Right cardiac atrium (tissue), 5 donors: ENCODE data around the gene CRACDL. TPM values are rescaled to one million over a fixed set of nuclear protein-coding genes. Genes with fewer than 3 reads are reported as not detected.

Experiments used
- ATAC-seq, 2 donors: fragments of 200-7000 bp; cut with Tn5 transposase; one replicate each; pipeline versions ENCODE4 v1.8.0 to v1.9.1; 2020; ENCODE audit warnings: moderate library complexity in 2 of 2, mild to moderate bottlenecking in 1 of 2
- DNase-seq, 3 donors: peaks; one replicate each; pipeline ENCODE4 v3.0.0-alpha.2; 2020
- H3K27ac ChIP-seq: one replicate; pipeline ENCODE4 v1.5.1; 2013; ENCODE audit warnings: mild to moderate bottlenecking, low read length, control low read depth, moderate library complexity
- H3K27me3 ChIP-seq: one replicate; pipeline ENCODE4 v1.6.1; 2013; ENCODE audit not compliant: control insufficient read depth, insufficient read depth
- H3K4me1 ChIP-seq: one replicate; pipeline ENCODE4 v1.6.1; 2013; ENCODE audit warnings: low read length; ENCODE audit not compliant: control insufficient read depth, insufficient read depth
- H3K4me3 ChIP-seq: one replicate; pipeline ENCODE4 v1.5.1; 2013; ENCODE audit warnings: low read length, control low read depth
- H3K9me3 ChIP-seq: one replicate; pipeline ENCODE4 v1.6.1; 2013; ENCODE audit warnings: low read length; ENCODE audit not compliant: control insufficient read depth
- WGBS: extraction: QIAGEN DNeasy Blood & Tissue Kit; methylation state at CpG from one replicate; pipeline ENCODE4 v1.1.7; 2013; 5-methylcytosine and 5-hydroxymethylcytosine counted together
- intact Hi-C, 4 donors: fragments of 100-400 bp; cut with DNase I; formaldehyde crosslinking; loops; one replicate each; pipeline versions ENCODE4 v1.11.0 to v1.14.0; 2022 to 2023
- polyA plus RNA-seq: library from polyadenylated mRNA; stranded (reverse); fragments of 200-250 nt; gene quantifications from one replicate; pipeline ENCODE4 v1.2.3, GENCODE V29; 2013
- total RNA-seq, 4 donors: library from RNA; stranded (reverse); fragmentation: NEBNext Ultra II Directional; extraction: Animal tissue kit (Norgen Biotek cat#: 25700); gene quantifications; one replicate each; pipeline ENCODE4 v1.2.1, GENCODE V29; 2021
- donor health status: healthy with polysubstance abuse.
- donor health status: DM: no; HTN: yes; CAD: no.
- donor health status: DM: no; HTN: no; CAD: no.
- donor health status: DM: no; HTN: yes; CAD: no; lungs with severe emphysema.
- donor health status: DM: yes; HTN: yes; CAD: no.

Gene CRACDL
- total and polyA plus RNA-seq, 5 donors = 2.7 to 5.7 (median 4.9) TPM

DNA sequence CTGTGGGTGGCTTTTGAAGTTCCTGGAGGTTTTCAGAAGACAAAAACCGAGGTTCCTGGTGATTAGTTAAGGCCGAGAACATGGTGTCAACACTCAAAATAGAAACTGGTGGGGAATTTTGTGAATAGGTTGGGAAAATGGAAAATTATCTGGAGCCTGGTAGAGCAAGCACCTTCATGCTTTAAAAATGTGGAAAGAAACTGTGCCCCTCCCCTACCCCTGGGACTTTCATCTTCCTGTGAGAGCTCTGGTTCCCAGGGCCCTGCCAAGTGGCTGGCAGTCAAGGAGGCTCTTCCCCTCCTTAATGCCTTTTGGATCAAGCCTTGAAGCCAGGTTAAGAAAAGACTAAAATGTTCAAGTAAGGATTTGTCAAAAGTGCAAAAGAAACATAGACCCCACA, 1.9 kb upstream of the CRACDL start:
- 68% methylated on average over 2 of the region's 2 CpGs for WGBS
- no peak for DNase-seq
- Histone ChIP-seq H3K4me3 (no peak overlapping the region), H3K27me3 (no peaks in the 10 kb centered on the region), H3K9me3 (no peaks in the 10 kb centered on the region), H3K27ac (no peak overlapping the region), H3K4me1 (no peaks in the 10 kb centered on the region)
- ATAC-seq = no peak
- intact Hi-C loops = no loop called here

DNA sequence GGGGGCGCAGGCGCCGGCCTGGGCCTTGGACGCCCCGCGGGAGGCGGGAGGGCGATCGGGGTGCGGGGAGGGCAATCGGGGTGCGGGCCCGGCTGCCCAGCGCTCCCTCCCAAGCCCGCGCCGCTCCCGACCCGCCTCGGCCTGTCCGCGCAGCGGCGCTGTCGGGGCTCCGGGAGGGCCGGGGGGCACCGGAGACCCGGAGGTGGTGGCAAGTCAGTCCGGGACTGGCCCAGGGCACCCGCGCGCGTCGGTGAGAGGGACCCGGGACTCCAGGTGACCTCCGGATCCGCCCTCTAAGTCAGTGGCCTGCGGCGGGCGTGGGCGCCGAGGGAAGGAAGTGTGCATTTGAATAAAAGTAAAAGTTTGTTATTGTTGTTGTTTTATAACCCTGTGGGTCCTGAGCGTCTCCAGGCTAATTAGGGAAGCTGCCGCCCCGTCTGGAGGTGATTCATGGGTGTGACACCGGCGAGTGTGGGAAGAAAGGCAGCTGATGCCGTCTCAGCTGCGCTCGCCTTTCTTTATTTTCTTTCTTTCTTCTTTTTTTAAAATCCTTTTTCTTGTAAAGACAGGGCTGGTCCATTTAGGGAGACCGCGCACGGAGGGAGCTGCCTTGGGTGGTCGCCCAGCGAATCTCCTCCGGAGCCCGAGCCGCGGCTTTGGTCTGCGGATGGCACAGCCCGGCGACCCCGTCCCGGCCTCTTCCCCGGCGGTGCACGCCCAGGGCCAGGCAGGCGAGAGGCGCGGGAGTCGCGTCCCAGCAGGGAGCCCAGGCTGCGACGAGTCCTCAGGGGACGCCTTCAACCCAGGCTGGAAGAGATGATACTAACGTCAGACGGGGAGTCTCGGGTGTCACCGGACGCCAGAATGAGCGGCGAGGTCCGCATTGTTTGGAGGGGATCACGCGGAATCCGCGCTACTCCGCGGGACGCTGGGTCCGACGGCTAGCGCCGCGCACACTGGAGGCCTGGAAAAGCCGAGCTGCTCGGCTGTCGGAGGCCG, 627 bp upstream of the CRACDL start:
- 4% methylated on average over 100 of the region's 100 CpGs for WGBS
- no peaks in the 10 kb centered on the region for H3K9me3 ChIP-seq
- peak overlapping the region; percentile 44 for H3K4me3 ChIP-seq
- intact Hi-C loops = no loop called here
- no peak for DNase-seq
- H3K4me1 ChIP-seq = no peaks in the 10 kb centered on the region
- H3K27ac ChIP-seq = no peak overlapping the region
- no peaks in the 10 kb centered on the region for H3K27me3 ChIP-seq
- no peak for ATAC-seq

DNA sequence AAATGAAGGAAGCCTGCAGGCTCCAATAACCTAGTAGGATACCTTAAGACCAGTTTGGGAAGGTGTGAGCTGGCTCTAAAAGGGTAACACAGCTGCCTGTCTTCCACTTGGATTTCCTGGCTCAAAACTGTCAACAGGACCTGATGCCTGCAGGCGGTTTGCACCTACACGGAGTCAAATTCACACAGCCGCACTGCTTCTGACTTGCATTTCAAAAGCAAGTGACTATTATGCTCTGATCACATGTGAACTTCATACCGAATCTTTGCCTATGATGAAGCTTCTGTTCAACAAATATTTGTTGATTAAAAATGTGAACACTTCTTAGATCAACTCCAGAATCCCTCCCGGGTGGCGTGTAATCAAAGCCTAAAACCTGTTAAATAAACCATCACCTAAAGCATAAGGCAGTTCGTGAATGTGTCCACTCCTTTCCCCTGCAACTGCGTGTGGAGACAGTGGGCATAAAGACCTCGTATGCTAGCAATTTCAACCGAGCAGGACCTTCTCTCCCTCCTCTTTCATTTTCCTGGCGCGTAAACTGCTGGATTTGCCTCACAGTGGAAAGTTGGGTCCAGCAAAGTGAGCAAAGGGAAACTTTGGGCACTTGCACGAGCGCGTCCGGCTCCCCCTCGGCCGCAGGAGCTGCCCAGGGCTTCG, 784 bp downstream of the CRACDL start:
- Histone ChIP-seq H3K9me3 (no peaks in the 10 kb centered on the region), H3K4me3 (peak overlapping the region; percentile 44), H3K4me1 (no peaks in the 10 kb centered on the region), H3K27me3 (no peaks in the 10 kb centered on the region), H3K27ac (no peak overlapping the region)
- DNase-seq (no peak), ATAC-seq (no peak)
- WGBS = 12% methylated on average over 19 of the region's 19 CpGs
- intact Hi-C loops = no loop called here

DNA sequence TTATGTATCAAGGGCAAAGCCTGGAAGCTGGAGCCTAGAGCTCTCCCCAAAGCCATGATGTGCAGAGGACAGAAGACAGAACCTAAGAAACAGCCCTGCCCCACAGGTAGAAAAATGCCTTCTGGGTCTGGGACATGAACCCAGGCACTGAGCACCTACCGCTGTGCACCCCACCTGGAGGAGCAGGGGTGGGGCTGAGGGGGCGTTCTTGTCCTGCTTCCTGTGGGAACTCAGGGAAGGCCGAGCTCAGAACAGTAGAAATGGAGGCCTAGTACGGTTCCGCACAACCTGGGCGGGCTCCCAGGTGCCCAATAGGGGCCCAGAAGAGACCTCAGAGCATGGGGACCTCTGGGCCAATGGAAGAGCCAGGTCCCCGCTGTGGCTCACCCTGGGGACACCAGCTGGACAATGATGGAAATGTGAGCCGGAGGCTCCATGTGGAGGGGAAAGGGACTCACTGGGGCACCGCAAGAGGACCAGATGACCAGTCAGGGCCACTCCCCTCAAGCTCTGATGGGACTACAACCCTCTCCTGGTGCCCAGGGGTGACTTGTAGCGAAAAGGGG, 3.2 kb downstream of the CRACDL start:
- H3K9me3 ChIP-seq = no peaks in the 10 kb centered on the region
- H3K27me3 ChIP-seq = no peaks in the 10 kb centered on the region
- DNase-seq (no peak), ATAC-seq (no peak)
- intact Hi-C loops = no loop called here
- H3K27ac ChIP-seq = no peak overlapping the region
- H3K4me1 ChIP-seq = no peaks in the 10 kb centered on the region
- H3K4me3 ChIP-seq = no peak overlapping the region
- WGBS = 87% methylated on average over 10 of the region's 10 CpGs

DNA sequence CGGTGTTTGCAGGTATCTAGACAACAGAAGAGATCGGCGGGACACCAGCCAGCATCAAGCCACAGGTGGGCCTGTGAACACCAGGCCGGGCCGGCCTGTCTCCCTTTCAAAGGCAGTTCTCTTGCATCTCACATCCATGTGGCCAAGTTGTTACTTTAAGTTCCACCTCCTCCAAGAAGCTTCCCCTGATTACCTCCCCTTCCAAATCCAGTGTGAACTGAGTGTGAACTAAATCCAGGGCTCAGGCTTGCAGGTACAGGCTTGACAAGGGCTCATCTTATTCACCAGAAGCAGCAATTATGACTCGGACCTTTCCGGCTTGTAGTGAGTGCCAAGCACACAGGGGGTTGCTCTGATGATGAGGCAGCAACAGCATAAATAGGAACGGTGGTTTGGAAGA, 3.9 kb downstream of the CRACDL start:
- ATAC-seq (no peak), DNase-seq (no peak)
- no peaks in the 10 kb centered on the region for H3K4me1 ChIP-seq
- H3K9me3 ChIP-seq = no peaks in the 10 kb centered on the region
- no peak overlapping the region for H3K4me3 ChIP-seq
- no peaks in the 10 kb centered on the region for H3K27me3 ChIP-seq
- no peak overlapping the region for H3K27ac ChIP-seq
- intact Hi-C loops = no loop called here
- 91% methylated on average over 8 of the region's 8 CpGs for WGBS

DNA sequence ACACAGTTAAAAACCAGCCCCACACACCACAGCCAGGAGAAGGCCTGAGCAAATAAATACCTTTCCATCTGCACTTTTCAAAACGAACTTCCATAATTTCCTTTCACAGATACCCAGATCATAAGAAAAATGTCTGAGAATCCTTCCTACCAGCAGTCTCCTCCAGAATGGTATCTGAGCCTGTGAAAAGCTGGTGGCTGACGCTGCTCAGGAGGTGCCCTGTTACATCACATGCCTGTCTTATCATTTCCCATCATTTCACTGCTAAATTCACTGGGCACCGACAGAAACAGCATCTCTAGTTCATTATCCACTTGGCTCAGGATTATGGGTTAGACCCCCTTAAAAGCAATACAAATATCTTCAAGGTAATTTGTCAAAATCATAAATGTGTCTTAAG, 4.4 kb downstream of the CRACDL start:
- ATAC-seq (no peak), DNase-seq (no peak)
- intact Hi-C loops = no loop called here
- Histone ChIP-seq H3K9me3 (no peaks in the 10 kb centered on the region), H3K4me3 (no peak overlapping the region), H3K4me1 (no peaks in the 10 kb centered on the region), H3K27me3 (no peaks in the 10 kb centered on the region), H3K27ac (no peak overlapping the region)
- WGBS = 47% methylated on average over 3 of the region's 3 CpGs

DNA sequence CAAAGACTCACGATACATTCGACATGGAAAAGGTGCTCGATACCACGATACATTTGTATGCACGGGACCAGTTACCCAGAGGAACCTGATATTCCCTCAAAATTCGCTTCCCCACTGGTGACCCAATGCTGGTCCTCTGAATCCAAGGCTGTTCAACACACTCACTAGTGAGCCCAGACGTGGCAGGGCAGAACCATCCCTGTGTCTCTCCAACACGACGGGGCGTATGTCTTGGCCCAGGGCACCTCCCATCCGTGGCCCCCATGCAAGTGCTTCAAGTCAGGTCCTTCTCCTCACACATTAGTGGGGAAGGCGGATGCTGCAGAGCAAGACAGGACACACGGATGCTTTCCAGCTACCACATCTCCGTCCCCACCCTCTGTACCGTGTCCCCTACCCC, 6.1 kb downstream of the CRACDL start:
- Histone ChIP-seq H3K27me3 (no peaks in the 10 kb centered on the region), H3K9me3 (no peaks in the 10 kb centered on the region), H3K4me1 (no peaks in the 10 kb centered on the region), H3K4me3 (no peak overlapping the region), H3K27ac (no peak overlapping the region)
- 90% methylated on average over 15 of the region's 15 CpGs for WGBS
- DNase-seq (no peak), ATAC-seq (no peak)
- intact Hi-C loops = no loop called here

DNA sequence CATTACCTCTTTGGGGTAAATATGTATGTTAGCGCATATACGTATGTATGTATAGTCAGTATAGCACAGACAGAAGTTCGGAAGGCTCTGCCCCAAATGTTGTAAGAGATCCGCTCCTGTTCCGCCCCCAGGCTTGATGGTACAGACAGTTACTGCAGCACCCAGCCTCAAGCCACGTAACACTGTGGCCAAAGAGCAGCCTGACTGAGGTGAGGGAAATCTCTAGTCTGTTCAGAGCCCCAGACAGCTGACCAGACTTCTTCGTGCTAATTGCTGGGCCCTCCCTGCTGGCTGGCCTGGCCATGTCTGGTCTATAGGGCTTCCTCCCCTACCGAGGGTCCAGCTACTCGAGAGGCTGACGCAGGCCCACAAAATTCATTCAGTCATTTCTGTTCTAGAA, 7.8 kb downstream of the CRACDL start:
- ATAC-seq (no peak), DNase-seq (no peak)
- Histone ChIP-seq H3K4me3 (no peak overlapping the region), H3K27ac (no peak overlapping the region), H3K27me3 (no peaks in the 10 kb centered on the region), H3K4me1 (no peaks in the 10 kb centered on the region), H3K9me3 (no peaks in the 10 kb centered on the region)
- intact Hi-C loops = no loop called here
- 88% methylated on average over 10 of the region's 10 CpGs for WGBS

DNA sequence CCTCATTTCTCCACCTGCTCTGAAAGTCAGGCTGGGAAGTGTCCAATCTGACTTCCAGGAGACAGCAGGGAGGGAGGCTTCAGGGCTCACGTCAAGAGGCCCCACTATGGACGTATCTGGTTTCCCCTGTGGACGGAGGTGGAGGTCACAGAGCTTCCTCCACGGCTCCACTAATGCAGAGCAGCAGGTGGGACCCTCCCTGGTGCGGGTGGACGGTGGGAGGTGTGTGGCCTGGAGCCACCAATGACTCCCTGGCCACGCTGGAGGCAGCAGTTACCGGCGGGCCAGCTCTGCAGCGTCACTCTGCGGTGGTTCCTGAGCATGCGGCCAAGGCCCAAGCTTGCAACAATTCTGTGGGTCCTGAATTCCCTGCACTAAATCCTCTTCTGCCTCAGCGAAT, 9.0 kb downstream of the CRACDL start:
- no peaks in the 10 kb centered on the region for H3K4me1 ChIP-seq
- 78% methylated on average over 13 of the region's 13 CpGs for WGBS
- intact Hi-C loops = no loop called here
- no peaks in the 10 kb centered on the region for H3K9me3 ChIP-seq
- H3K27me3 ChIP-seq = no peaks in the 10 kb centered on the region
- ATAC-seq (no peak), DNase-seq (no peak)
- H3K4me3 ChIP-seq = no peak overlapping the region
- H3K27ac ChIP-seq = no peak overlapping the region

DNA sequence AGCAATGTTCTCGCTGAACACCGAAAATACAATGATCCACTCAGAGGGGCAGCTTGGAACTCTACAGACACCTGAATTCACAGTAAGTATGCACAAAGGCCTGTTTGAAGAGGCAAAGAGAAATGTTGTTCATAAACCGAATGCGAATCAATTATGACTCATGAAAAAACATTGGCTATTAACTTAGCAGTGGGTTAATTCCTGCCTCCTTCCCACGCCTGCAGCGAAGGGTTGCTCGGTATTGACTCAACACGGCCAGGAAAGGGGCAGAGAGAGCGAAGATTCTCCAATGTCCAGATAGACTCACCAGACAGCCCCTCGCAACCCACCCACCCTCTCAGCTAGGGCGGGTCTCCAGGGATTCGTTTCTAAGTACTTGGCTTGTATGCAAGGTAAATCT, 9.4 kb downstream of the CRACDL start:
- intact Hi-C loops = no loop called here
- no peaks in the 10 kb centered on the region for H3K9me3 ChIP-seq
- no peaks in the 10 kb centered on the region for H3K4me1 ChIP-seq
- WGBS = 86% methylated on average over 12 of the region's 12 CpGs
- H3K4me3 ChIP-seq = no peak overlapping the region
- ATAC-seq (no peak), DNase-seq (no peak)
- H3K27ac ChIP-seq = no peak overlapping the region
- H3K27me3 ChIP-seq = no peaks in the 10 kb centered on the region

DNA sequence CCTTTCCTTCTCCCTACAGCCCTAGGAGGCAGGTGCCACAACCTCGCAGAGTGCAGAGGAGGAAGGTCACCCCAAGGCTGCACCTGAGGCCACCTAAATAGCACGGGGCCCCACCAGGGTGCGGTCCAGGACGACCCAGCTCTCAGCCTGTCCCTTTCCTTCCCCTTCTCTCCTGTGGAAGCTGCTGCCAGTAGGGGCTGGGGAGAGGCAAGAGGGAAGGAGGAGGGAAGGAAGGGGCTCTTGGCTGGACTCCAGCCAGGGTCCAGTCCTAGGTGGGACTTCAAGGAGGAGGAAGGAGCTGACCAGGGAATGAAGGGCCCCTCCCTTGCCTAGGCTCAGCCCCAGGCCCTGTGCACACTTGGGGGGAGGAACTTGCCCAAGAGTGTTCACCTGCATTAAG, 11.1 kb downstream of the CRACDL start:
- H3K4me3 ChIP-seq = no peak overlapping the region
- H3K27ac ChIP-seq = no peak overlapping the region
- no peak for ATAC-seq
- 61% methylated on average over 4 of the region's 4 CpGs for WGBS
- H3K9me3 ChIP-seq = no peaks in the 10 kb centered on the region
- no peaks in the 10 kb centered on the region for H3K27me3 ChIP-seq
- H3K4me1 ChIP-seq = no peaks in the 10 kb centered on the region
- no peak for DNase-seq
- intact Hi-C loops = no loop called here
